HG03139 (cell line): ENCODE results near the gene FLAD1.

Source experiments
- ATAC-seq: cut with Tn5 transposase; IDR thresholded peaks from one replicate; pipeline ENCODE4 v1.9.1; 2021; ENCODE audit not compliant: unreplicated experiment

Gene FLAD1

DNA sequence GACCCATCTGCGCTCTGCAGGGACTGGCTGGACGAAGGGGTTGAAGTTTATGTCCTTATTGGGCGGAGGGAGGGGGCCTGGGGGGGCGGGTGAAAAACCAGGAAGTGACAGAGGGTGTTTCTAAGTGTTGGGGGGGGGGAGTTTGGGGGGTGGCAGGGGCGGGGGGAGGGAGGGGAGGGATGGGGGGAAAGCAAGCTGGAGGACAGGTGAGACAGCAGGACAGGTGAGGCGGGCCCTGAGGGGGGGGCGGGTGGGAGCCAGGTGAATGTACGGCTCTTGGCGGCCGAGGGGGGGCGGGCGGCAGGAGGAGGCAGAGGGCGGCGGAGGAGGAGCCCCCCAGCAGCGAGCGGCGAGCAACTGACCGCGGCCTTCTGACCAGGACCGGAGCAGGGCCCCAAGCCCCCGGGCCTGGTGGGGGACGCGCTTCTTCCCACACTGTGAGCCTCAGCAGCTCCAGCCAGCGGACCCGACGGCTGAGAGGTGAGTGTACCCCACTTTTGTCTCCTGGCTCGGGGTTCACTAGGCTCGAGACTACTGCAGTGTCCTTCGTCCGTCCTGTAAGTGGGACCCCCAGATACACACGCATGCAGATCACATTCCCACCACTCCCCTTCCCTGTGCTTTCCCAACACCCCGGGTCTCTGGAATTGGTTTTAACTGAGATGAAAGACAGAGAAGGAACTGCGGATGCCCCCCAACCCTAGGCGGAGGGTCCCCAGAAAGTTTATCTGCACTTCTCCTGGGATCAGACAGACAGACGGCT lies 19.5 kb downstream of the FLAD1 start, which contains the start of gene ZBTB7B:
Gene ZBTB7B, plus strand, starts transcription at position 339 of the 763 bp plus-strand sequence. CDS start 11,859 bp downstream, outside the sequence.
- ATAC-seq, result no peak

DNA sequence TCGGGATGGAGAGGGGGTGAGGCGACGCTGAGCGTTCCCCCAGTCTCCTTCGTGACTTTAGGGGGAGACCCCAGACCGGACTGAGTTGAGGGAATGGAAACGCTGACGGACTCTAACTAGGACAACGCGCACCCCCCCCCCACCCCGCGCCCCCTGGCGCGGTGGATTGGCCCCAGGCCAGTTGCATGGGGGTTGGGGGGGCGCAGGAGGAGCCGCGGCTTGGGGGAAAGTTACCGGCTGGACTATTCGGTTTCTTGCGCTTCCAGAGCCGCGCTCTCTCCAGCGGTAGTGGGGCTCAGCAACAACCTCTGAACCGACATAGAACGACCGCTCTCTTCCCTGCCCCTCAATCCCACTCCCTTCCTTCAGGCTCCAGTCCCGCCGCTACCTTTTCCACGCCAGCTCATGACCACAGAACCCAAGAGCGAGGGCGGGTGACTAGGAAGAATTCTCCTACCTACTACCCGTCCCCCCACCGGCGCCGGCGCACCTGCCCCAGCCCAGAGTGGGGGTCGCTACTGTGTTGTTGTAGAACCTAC lies 20.2 kb downstream of the FLAD1 start:
- ATAC-seq, result no peak

- ATAC-seq, result no peak
Measured at GRCh38 chr1:155003766-155004351, 20.7 kb downstream of the FLAD1 start.

DNA sequence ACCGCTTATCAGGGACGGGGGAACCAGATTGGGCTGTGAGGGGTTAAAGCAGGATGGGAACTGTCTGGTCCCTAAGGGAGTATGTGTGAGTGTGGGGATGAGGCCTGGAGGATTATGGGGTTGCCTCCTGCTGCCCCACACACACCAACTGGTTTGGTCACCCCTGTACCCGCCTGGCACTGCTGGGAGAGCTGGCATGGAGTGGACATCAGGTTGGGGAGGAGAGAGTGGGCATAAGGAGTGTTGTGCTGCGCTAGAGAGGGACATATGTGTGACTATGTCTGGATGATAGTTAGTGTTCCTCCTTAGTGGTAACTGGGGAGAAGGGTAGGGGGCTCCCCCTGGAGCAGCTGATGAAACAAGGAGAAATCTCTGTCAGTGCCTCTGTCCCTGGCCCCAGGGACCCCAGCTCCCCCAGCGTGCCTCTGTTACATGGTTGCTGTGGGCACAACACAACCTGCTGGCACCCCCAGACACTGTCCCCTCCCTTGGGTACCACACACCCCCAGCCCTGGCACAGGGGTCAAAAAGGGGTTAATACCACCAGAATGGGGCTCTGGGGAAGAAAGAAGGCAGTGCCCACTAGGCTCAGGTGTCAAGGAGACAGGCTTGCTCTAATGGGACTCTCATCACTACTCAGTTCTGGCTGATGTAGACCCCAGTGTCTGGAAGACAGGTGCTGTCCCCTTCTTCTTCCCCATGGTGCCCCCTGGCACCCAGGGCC lies 21.4 kb downstream of the FLAD1 start:
- ATAC-seq, result no peak

DNA sequence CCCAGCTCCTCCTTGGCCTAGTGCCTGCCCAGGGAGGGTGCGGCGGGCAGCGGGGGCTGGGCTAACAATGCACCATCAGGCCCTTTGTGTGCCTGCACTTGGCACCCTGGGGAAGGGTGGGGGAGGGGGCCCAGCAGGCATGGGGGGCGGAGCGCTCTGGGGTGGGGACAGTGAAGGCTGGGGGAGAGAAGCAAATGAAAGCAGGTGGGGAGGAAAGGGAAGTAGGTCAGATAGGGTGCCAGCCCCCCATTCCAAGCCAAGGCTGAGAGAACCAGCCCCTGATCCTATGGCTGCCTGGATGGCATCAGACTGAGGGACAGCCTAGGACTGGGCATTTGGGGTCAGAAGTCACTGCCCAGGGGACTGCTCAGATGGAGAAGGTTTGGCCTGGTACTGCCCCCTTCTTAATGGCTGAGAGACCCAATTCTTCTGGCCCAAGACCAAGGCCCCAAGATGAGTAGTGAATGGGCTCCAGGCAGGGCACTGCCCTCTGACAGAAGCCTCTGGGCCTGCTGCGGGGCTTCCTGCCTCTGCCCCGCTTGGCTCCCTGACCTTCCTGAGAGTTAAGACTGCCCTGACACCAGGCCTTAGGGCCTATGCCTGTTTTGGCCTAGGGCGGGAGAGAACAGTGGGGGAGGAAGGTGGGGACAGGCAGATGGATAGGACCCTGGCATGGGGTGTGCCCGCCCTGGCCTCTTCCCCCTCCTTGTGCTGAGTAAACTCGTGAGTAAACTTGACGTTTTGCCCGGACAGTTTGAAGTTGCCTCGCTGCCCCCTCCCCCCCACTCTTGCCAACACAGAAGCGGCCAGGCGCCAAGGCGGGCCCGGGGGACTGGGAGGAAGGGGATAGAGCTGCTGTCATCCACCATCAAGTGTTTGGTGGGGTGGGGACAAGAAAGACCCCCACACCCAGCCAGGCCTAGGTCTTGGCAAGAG lies 22.2 kb downstream of the FLAD1 start:
- ATAC-seq, result no peak

DNA sequence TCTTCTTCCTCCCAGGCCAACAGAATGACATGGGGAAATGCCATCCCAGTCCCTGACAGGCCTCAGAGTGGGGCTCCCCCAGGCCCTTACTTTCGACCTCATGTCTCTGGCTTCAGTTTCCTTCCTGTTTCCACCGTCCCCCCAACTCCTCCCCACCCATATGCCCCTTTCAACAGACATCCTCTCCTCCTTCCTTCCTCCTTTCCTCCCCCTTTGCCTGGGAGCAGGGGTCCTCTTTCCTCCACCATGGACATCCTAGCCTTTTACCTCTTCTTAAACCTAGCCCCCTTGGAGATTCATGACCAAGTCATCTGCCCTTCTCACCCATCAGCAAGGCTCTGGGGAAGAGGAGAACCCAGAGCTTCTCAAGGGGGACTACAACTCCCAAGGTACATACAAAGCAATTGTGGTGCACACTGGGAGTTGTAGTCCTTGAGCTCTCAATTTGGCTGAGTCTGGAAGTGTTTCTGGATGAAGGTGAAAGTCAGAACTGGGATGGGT lies 23.5 kb downstream of the FLAD1 start:
- no peak for ATAC-seq

- no peak for ATAC-seq
Measured at GRCh38 chr1:155007251-155007828, 24.2 kb downstream of the FLAD1 start.

- ATAC-seq, result no peak
Measured at GRCh38 chr1:155008015-155008941, 25.1 kb downstream of the FLAD1 start.

DNA sequence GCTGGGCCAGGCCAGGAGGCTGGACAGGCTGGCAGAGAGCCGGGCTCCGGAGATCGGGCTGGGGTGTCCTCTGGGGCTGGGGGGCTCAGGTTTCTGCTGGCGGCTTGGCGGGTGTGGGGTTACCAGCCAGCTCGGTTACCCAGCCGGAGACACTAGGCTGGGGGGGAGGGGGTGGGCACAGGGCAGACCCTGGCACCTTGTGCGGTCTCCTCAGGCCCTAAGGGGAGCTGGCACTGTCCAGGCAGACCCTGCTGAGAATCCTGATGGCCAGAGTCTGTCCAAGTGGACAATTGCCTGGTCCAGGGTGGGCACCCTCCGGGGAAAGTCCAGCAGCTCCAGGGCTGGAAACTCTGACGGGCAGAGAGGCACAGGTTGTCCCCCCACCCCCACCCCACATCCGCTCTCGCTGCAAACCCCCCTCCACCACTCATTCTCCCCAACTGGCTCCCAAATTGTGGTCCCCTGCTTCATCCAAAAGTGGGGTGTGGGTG lies 26.1 kb downstream of the FLAD1 start:
- no peak for ATAC-seq

GRCh38 chr1:155009742-155010141 lies 26.6 kb downstream of the FLAD1 start:
- ATAC-seq, result no peak

DNA sequence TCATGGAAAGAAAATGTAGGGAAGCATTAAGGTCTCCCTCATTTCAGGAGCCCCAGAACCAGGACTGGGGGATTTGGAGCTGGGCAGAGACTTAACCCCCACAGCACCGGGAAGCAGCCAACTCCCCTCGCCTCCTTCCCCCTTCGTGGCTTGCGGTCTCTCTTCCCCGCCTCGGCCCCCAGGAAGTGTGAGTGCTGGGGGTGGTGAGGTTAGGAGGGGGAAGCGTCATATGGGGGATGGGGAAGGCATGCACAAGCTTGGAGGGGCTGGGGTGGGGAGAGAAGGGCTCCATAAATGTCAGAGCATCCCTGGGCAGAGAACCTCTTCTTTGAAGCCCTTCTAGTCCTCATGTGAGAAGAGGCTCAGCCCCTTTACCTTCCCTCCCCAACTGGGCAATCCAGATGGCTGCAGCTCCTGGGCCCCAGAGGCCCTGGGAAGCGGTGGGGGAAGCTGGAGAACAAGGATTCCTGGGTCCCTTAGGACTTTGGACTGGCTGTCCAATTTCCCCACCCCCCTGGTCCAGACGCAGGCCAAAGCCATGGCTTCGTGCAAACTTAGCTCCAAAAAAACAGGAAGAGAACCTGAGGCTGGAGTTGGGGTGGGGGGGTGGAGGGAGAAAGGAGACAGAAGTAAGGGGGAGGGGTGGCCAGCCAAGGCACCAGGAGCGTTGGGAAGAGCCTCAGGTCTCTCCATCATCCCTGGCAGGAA lies 27.2 kb downstream of the FLAD1 start:
- no peak for ATAC-seq

GRCh38 chr1:155011004-155011416 lies 27.9 kb downstream of the FLAD1 start:
- ATAC-seq, result no peak

- no peak for ATAC-seq
Measured at GRCh38 chr1:155011437-155012025, 28.4 kb downstream of the FLAD1 start.

DNA sequence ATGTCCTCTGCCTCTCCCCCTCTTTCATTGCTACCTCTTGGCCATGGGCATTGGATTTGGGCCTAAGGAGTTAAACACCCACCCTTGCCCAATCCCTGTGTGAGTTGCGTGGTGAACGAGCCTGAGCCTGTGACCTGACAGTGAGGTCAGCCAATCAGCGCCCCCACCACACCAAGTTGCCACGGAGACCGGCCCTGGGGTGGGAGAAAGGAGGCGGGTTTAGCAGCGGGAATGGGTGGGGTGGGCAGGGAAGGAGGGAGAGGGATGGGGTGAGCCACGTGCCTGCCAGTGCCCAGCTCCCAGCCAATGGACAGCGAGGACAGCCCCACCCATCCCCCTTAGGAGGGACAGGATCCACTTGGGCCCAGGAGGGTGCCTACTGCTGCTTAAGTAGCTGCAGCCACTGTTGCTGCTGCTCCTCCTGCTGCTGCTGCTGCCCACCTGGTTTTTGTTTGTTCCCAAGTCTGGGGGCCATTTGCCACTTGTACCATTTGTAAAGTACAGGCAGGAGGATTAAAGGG lies 28.9 kb downstream of the FLAD1 start:
- ATAC-seq, result no peak

DNA sequence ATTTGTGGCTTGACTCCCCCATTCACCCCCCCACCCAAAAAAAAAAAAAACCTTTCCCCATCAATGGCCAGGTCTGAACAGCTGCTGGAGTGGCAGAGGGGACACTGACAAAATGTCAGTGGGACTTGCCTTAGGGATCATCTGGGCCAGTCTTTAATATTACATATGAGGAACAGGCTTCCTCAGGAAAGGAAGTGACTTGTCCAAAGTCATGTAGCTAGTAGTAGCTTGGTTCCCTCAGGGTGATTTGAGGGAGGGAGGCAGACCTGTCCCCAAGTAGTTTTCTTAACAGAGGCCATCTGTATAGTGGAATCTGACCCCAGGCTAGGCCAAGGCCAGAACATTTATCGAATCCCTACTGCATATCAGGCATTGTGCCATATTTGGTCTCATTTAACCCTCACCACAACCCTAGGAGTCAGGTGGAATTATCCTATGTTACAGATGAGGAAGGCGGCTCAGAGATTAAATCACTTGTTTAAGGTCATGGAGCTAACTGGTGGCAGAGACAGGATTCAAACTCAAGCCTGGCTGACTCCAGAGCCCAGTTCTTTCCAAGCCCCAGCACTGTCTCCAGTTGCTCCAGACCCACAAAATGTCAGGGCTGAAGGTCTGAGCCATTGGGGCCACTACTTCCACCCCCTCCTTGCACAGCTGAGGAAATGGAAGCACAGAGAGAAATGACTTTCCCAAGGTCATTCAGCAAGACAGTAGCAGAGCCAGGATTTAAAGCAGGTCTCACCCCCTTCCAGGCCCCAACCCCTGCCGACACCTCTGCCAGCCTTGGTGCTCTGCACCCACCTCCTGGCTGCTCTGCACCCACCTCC lies 29.8 kb downstream of the FLAD1 start:
- ATAC-seq, result no peak

GRCh38 chr1:155013632-155014031 lies 30.5 kb downstream of the FLAD1 start:
- no peak for ATAC-seq
